ENCODE measurements around the gene IGFLR1. TPM values are rescaled to one million over a fixed set of nuclear protein-coding genes. Genes with fewer than 3 reads are reported as not detected.

IGFLR1 gene
- total RNA-seq, 1 donor = 0.72 TPM

GRCh38 chr19:35729021-35729420, 13.2 kb downstream of the IGFLR1 start:
- Histone ChIP-seq H3K4me3 (ENCODE audit: insufficient read depth, low read length) (no peak overlapping the region), H3K9me3 (ENCODE audit: low read depth, low read length) (no peaks in the 10 kb centered on the region), H4K20me1 (ENCODE audit: insufficient read depth, low read length) (peaks cover 4% of the 10 kb centered on the region), H3K27ac (ENCODE audit: low read depth, low read length) (no peak overlapping the region), H3K4me1 (ENCODE audit: insufficient read depth, low read length) (no peaks in the 10 kb centered on the region), H3K36me3 (ENCODE audit: insufficient read depth, low read length) (peaks cover 80% of the 10 kb centered on the region), H3K4me2 (ENCODE audit: insufficient read depth, low read length) (no peak overlapping the region), H2AFZ (ENCODE audit: low read length) (no peak overlapping the region), H3K79me2 (ENCODE audit: insufficient read depth, low read length) (no peaks in the 10 kb centered on the region), H3K27me3 (ENCODE audit: insufficient read depth, low read length) (no peaks in the 10 kb centered on the region)
- no peak for TF ChIP-seq CTCF (IDR thresholded peaks at IDR 0.05; ENCODE audit: extremely low read depth, low read depth, low read length)
- DNase-seq (ENCODE audit: insufficient read length, low spot score, missing footprints) = peak; percentile 55

- H3K27ac ChIP-seq (ENCODE audit: low read depth, low read length) = no peak overlapping the region
- H2AFZ ChIP-seq (ENCODE audit: low read length) = no peak overlapping the region
- no peaks in the 10 kb centered on the region for H3K9me3 ChIP-seq (ENCODE audit: low read depth, low read length)
- no peaks in the 10 kb centered on the region for H3K27me3 ChIP-seq (ENCODE audit: insufficient read depth, low read length)
- H3K36me3 ChIP-seq (ENCODE audit: insufficient read depth, low read length) = peaks cover 82% of the 10 kb centered on the region
- no peak overlapping the region for H3K4me3 ChIP-seq (ENCODE audit: insufficient read depth, low read length)
- no peaks in the 10 kb centered on the region for H3K4me1 ChIP-seq (ENCODE audit: insufficient read depth, low read length)
- H3K79me2 ChIP-seq (ENCODE audit: insufficient read depth, low read length) = peaks cover 3% of the 10 kb centered on the region
- no peak for TF ChIP-seq CTCF (IDR thresholded peaks at IDR 0.05; ENCODE audit: extremely low read depth, low read depth, low read length)
- H3K4me2 ChIP-seq (ENCODE audit: insufficient read depth, low read length) = no peak overlapping the region
- peaks cover 3% of the 10 kb centered on the region for H4K20me1 ChIP-seq (ENCODE audit: insufficient read depth, low read length)
- DNase-seq (ENCODE audit: insufficient read length, low spot score, missing footprints) = peak; percentile 62
Measured at GRCh38 chr19:35727956-35728706, 14.1 kb downstream of the IGFLR1 start.

- H3K36me3 ChIP-seq (ENCODE audit: insufficient read depth, low read length) = peaks cover 90% of the 10 kb centered on the region
Measured at GRCh38 chr19:35727053-35727955, 14.9 kb downstream of the IGFLR1 start.

More at GRCh38 chr19:35727053-35727955, 14.9 kb downstream of the IGFLR1 start:
- peak; percentile 75 for DNase-seq (ENCODE audit: insufficient read length, low spot score, missing footprints)
- no peaks in the 10 kb centered on the region for H3K4me1 ChIP-seq (ENCODE audit: insufficient read depth, low read length)
- H2AFZ ChIP-seq (ENCODE audit: low read length) = no peak overlapping the region
- no peaks in the 10 kb centered on the region for H3K27me3 ChIP-seq (ENCODE audit: insufficient read depth, low read length)
- peaks cover 9% of the 10 kb centered on the region for H3K79me2 ChIP-seq (ENCODE audit: insufficient read depth, low read length)
- no peak for TF ChIP-seq CTCF (IDR thresholded peaks at IDR 0.05; ENCODE audit: extremely low read depth, low read depth, low read length)
- H3K9me3 ChIP-seq (ENCODE audit: low read depth, low read length) = no peaks in the 10 kb centered on the region
- no peak overlapping the region for H3K27ac ChIP-seq (ENCODE audit: low read depth, low read length)
- H3K4me2 ChIP-seq (ENCODE audit: insufficient read depth, low read length) = no peak overlapping the region
- H4K20me1 ChIP-seq (ENCODE audit: insufficient read depth, low read length) = peaks cover 3% of the 10 kb centered on the region
- H3K4me3 ChIP-seq (ENCODE audit: insufficient read depth, low read length) = no peak overlapping the region
